ENCODE data around the gene DSCAM. TPM values are rescaled to one million over a fixed set of nuclear protein-coding genes. Genes with fewer than 3 reads are reported as not detected.

The DSCAM gene
- total RNA-seq, 1 donor from 2014 or later = 0.21 TPM

DNA sequence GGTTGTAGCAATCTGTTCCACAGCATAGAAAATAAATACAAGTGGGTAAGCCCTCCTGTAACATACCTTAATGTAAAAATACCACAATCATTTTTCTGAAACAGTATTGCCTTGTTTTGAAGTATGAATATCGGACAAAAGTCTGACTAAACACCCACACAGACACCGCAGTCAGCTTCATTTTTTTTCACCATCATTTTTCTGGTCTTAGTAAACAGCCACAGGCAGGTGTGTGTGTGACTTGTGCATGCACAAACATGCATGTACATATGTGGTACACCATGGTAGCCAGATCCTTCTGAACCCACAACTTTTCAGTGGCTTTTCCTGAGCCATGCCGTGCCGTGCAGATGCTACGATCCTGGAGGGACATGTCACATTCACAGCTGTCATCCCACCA, 718.1 kb downstream of the DSCAM start:
- Mint-ChIP-seq H3K36me3 (ENCODE audit: low read depth, unreplicated experiment) (peaks cover 2% of the 10 kb centered on the region), H3K27me3 (ENCODE audit: unreplicated experiment) (peaks cover 6% of the 10 kb centered on the region), H3K4me3 (ENCODE audit: unreplicated experiment) (peak overlapping the region; percentile 56), H3K4me1 (ENCODE audit: unreplicated experiment) (no peaks in the 10 kb centered on the region), H3K9me3 (ENCODE audit: unreplicated experiment) (peaks cover 26% of the 10 kb centered on the region), H3K27ac (ENCODE audit: unreplicated experiment) (no peak overlapping the region)
- DNase-seq (ENCODE audit: low spot score) = no peak
- TF ChIP-seq, protein P1, sequence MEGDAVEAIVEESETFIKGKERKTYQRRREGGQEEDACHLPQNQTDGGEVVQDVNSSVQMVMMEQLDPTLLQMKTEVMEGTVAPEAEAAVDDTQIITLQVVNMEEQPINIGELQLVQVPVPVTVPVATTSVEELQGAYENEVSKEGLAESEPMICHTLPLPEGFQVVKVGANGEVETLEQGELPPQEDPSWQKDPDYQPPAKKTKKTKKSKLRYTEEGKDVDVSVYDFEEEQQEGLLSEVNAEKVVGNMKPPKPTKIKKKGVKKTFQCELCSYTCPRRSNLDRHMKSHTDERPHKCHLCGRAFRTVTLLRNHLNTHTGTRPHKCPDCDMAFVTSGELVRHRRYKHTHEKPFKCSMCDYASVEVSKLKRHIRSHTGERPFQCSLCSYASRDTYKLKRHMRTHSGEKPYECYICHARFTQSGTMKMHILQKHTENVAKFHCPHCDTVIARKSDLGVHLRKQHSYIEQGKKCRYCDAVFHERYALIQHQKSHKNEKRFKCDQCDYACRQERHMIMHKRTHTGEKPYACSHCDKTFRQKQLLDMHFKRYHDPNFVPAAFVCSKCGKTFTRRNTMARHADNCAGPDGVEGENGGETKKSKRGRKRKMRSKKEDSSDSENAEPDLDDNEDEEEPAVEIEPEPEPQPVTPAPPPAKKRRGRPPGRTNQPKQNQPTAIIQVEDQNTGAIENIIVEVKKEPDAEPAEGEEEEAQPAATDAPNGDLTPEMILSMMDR (IDR thresholded peaks at IDR 0.05; ENCODE audit: unreplicated experiment) = no peak

DNA sequence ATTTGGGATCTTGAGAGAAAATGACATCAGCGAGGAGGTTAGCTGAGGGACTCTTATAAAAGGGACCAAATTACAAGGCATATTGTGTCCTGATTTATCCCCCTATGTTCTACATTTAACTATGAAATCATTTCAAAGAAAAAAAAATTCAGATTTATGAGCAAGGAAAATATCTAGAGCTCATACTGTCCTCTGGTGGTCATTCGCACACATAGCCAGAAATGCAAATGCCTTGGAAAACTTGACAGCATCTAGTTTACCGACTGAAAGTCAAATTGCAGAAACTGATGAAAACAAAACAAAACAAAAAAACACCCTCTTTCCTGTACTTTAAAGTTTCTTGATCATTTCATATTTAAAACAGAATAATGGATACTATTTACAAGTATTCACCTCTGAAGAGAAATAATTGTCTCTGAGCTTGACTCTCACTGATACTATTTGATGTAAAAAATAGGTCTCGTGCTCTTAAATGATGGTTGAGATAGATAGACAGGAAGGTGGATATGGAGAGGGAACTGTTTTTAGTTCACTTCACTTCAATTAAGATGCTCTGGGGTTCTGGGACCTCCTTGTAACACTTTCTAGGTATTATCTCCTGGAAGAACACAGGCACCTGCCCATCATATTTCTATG, 725.9 kb downstream of the DSCAM start:
- DNase-seq (ENCODE audit: low spot score) = no peak

DNA sequence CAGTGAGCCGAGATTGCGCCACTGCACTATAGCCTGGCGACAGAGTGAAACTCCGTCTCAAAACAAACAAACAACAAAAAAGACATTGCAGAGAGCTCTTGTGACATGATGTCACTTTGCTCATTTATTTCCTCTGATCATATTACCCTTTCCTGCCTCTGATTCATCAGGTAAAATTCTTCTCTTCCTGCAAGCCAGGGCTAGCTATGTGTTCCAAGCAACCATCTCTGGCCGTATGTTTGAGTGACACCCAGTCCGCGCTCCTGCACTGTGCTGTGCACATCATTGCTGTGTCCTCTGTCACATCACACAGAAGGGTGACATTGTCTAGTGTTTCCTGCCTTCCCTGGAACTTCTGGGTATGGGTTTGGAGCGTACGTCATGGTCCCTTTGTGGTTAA, 728.4 kb downstream of the DSCAM start:
- peaks cover 6% of the 10 kb centered on the region for H3K9me3 Mint-ChIP-seq (ENCODE audit: unreplicated experiment)
- no peak for DNase-seq (ENCODE audit: low spot score)
- H3K4me1 Mint-ChIP-seq (ENCODE audit: unreplicated experiment) = no peaks in the 10 kb centered on the region
- TF ChIP-seq, protein P1 (IDR thresholded peaks at IDR 0.05; ENCODE audit: unreplicated experiment) = no peak
- peaks cover 2% of the 10 kb centered on the region for H3K27me3 Mint-ChIP-seq (ENCODE audit: unreplicated experiment)
- no peaks in the 10 kb centered on the region for H3K36me3 Mint-ChIP-seq (ENCODE audit: low read depth, unreplicated experiment)
- H3K4me3 Mint-ChIP-seq (ENCODE audit: unreplicated experiment) = no peak overlapping the region
- H3K27ac Mint-ChIP-seq (ENCODE audit: unreplicated experiment) = no peak overlapping the region

More for the DNA sequence above, 725.9 kb downstream of the DSCAM start:
- H3K4me3 Mint-ChIP-seq (ENCODE audit: unreplicated experiment) = no peak overlapping the region
- no peaks in the 10 kb centered on the region for H3K4me1 Mint-ChIP-seq (ENCODE audit: unreplicated experiment)
- no peak overlapping the region for H3K27ac Mint-ChIP-seq (ENCODE audit: unreplicated experiment)
- TF ChIP-seq, protein P1 (IDR thresholded peaks at IDR 0.05; ENCODE audit: unreplicated experiment) = peak; percentile 66
- H3K36me3 Mint-ChIP-seq (ENCODE audit: low read depth, unreplicated experiment) = peaks cover 2% of the 10 kb centered on the region
- peaks cover 16% of the 10 kb centered on the region for H3K9me3 Mint-ChIP-seq (ENCODE audit: unreplicated experiment)
- peaks cover 2% of the 10 kb centered on the region for H3K27me3 Mint-ChIP-seq (ENCODE audit: unreplicated experiment)

DNA sequence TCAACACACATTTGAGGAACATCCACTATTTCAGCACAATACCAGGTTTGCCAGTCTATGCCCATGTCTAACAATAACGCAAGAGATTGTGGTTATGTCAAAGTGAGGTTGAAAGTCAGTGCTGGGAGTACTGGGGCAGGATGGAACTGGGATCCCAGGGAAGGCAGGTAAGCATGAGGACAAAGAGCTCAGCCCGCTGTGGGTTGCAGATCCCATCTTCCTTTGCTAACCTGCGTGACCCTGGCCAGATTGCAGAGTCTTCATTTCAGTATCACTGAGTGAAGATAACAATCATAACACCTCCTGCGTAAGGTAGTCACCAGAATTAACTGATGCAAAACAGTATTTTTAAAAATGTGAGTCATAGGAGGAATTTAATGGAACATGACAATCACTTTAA, 729.7 kb downstream of the DSCAM start:
- TF ChIP-seq, protein P1 (IDR thresholded peaks at IDR 0.05; ENCODE audit: unreplicated experiment) = no peak
- Mint-ChIP-seq H3K27ac (ENCODE audit: unreplicated experiment) (no peak overlapping the region), H3K36me3 (ENCODE audit: low read depth, unreplicated experiment) (no peaks in the 10 kb centered on the region), H3K9me3 (ENCODE audit: unreplicated experiment) (peaks cover 6% of the 10 kb centered on the region), H3K4me1 (ENCODE audit: unreplicated experiment) (no peaks in the 10 kb centered on the region), H3K4me3 (ENCODE audit: unreplicated experiment) (no peak overlapping the region), H3K27me3 (ENCODE audit: unreplicated experiment) (peaks cover 2% of the 10 kb centered on the region)
- no peak for DNase-seq (ENCODE audit: low spot score)

DNA sequence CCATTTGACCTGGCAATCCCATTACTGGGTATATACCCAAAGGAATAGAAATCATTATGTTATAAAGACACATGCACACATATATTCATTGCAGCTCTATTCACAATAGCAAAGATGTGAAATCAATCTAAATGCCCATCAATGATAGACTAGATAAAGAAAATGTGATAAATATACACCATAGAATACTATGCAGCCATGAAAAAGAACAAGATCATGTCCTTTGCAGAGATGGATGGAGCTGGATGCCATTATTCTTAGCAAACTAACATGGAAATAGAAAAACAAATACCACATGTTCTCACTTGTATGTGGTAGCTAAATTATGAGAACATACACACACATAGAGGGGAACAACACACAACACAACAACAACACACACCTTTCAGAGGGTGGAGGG, 731.2 kb downstream of the DSCAM start:
- DNase-seq (ENCODE audit: low spot score) = no peak
- Mint-ChIP-seq H3K4me3 (ENCODE audit: unreplicated experiment) (no peak overlapping the region), H3K4me1 (ENCODE audit: unreplicated experiment) (no peaks in the 10 kb centered on the region), H3K36me3 (ENCODE audit: low read depth, unreplicated experiment) (no peaks in the 10 kb centered on the region), H3K9me3 (ENCODE audit: unreplicated experiment) (peaks cover 6% of the 10 kb centered on the region), H3K27me3 (ENCODE audit: unreplicated experiment) (peaks cover 2% of the 10 kb centered on the region), H3K27ac (ENCODE audit: unreplicated experiment) (no peak overlapping the region)
- TF ChIP-seq, protein P1 (IDR thresholded peaks at IDR 0.05; ENCODE audit: unreplicated experiment) = no peak

Measured in endothelial cell (in vitro differentiated cells).